ENCODE data around the gene SEC31B. TPM values are rescaled to one million over a fixed set of nuclear protein-coding genes. Genes with fewer than 3 reads are reported as not detected.

SEC31B gene
- total and polyA plus RNA-seq, 8 donors: 8.8 to 27.6 (median 22.8) TPM

DNA sequence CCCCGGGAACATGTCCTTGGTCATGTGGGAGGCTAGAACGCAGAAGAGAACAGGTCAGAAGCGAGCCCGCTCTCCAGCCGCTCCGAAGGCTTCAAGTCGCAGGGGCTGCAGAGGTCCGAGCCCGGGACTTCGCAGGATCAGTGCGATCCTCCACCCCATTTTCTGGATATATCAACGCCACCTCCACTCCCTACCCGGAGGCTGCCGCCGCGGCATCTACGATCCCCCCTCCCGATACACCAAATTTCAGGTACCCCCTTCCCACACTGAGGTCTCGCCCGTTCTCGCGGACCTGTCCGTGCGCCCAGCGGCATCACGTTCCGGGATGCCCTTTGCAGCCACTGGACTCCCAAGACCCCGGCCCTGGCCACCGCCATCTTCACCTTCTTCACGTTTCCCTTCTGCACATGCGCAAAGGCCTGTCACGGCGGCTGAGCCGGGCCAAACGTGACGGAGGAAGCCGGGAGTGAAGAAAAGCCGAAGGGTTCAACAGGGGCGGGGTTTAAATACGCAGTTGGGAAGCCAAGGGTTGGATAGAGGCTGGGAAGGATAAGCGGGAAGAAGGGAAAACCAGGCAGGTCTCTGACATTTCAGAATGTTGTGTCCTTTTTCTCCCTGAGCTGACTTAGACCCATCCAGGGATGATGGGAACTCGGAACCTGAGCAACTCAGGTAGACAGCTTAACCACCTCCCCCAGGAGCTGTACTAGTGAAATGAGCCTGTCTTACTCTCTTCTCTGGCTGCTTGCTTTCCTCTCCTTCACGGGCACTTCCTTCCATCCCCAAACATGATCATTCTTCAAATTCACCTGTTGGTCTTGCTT is 10.0 kb upstream of the SEC31B start, which contains the start of gene NDUFB8:
Gene NDUFB8, minus strand, starts transcription at position 397 of the 824 bp plus-strand sequence. Its CDS starts 20 bp downstream, at position 377.
- peaks cover 4 to 22% of the 10 kb centered on the region in 2 donors for H3K4me1 ChIP-seq
- peak; percentile 92 for ATAC-seq
- peak; percentile 82 to 95 (median 91) for DNase-seq
- H3K36me3 ChIP-seq: peaks cover 0 to 25% of the 10 kb centered on the region in 2 donors
- intact Hi-C loops (cut with DNase I): no loop called here
- no peaks in the 10 kb centered on the region for H3K27me3 ChIP-seq
- H3K27ac ChIP-seq: peak within 1 kb of the TSS; percentile 50 to 75
- H3K4me3 ChIP-seq: peak within 1 kb of the TSS; percentile 86 to 94
- TF ChIP-seq CTCF (IDR thresholded peaks at IDR 0.05): no peak
- H3K9me3 ChIP-seq: no peaks in the 10 kb centered on the region

DNA sequence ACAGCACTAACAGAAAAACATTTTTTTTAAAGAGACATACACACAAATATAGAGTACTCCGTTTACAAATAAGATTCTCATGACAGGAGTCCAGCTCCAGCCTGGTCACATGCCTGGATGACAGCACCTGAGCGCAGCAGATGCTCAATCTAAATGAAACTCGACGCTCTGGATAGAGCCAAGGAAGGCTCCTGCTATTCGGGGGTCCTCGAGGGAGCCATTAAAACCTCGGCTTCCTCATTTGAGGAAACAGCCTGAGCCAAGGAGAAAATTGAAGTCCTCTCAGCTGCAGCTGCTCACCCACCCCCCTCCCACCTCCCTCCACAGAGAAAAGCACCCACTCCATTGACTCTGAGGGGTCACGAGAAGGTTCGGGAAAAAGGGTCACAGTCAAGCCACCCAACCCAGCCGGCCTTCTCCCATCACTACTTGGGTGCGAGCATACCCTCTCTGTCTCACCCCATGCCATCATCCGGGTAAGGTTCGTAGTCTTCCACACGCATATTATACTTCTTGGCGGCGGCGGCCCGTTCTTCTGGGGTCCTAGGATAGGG is 9.3 kb upstream of the SEC31B start:
- intact Hi-C loops (cut with DNase I): no loop called here
- Histone ChIP-seq H3K36me3 (peaks cover 0 to 32% of the 10 kb centered on the region in 2 donors), H3K4me1 (peaks cover 4 to 22% of the 10 kb centered on the region in 2 donors), H3K27me3 (no peaks in the 10 kb centered on the region), H3K4me3 (peak overlapping the region; percentile 86 to 94), H3K9me3 (no peaks in the 10 kb centered on the region), H3K27ac (peak overlapping the region; percentile 50 to 75)
- no peak for ATAC-seq
- no peak for TF ChIP-seq CTCF (IDR thresholded peaks at IDR 0.05)
- DNase-seq: no peak

GRCh38 chr10:100528123-100528886 is 8.6 kb upstream of the SEC31B start:
- Histone ChIP-seq H3K9me3 (no peaks in the 10 kb centered on the region), H3K36me3 (peaks cover 0 to 39% of the 10 kb centered on the region in 2 donors), H3K4me3 (peak overlapping the region; percentile 86 to 94), H3K27ac (no peak overlapping the region), H3K4me1 (peaks cover 4 to 22% of the 10 kb centered on the region in 2 donors), H3K27me3 (no peaks in the 10 kb centered on the region)
- no peak for TF ChIP-seq CTCF (IDR thresholded peaks at IDR 0.05)
- ATAC-seq: no peak
- intact Hi-C loops (cut with DNase I): no loop called here
- DNase-seq: no peak

DNA sequence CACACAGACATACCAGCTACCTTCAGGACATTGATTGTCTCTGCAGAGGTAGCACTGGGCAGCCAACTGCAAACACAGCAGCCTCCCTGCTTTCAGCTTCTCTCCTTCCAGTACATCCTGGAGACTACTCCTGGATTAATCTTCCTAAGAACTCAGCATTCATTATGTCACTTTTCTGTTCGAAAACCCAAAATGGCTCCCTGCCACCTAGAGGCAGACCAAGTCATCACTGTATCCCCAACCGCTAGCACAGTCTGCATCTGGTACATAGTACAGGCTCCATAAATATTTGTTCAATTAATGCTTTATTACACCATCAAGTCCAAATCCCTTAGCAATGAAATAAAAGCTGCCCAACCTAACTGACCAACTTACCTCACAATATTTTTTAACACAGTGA is 5.0 kb upstream of the SEC31B start:
- no peaks in the 10 kb centered on the region for H3K9me3 ChIP-seq
- H3K4me1 ChIP-seq: peaks cover 5 to 21% of the 10 kb centered on the region in 2 donors
- no peak overlapping the region for H3K27ac ChIP-seq
- peaks cover 0 to 5% of the 10 kb centered on the region in 2 donors for H3K27me3 ChIP-seq
- TF ChIP-seq CTCF (IDR thresholded peaks at IDR 0.05): no peak
- peaks cover 0 to 54% of the 10 kb centered on the region in 2 donors for H3K36me3 ChIP-seq
- ATAC-seq: no peak
- DNase-seq: no peak
- intact Hi-C loops (cut with DNase I): no loop called here
- no peak overlapping the region for H3K4me3 ChIP-seq
